ENCODE measurements around the gene SREBF2.

Gene SREBF2

DNA sequence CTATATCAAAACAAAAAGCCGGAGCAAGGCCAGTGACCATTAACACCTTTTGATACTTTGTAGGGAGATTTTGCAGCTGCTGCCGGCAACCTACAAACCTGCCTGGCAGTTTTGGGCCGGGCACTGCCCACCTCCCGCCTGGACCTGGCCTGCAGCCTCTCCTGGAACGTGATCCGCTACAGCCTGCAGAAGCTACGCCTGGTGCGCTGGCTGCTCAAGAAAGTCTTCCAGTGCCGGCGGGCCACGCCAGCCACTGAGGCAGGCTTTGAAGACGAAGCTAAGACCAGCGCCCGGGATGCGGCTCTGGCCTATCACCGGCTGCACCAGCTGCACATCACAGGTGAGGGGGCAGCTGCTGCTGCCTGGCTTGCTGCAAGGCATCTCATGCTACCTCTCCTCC, 47.7 kb downstream of the SREBF2 start:
- DNase-seq: no peak

DNA sequence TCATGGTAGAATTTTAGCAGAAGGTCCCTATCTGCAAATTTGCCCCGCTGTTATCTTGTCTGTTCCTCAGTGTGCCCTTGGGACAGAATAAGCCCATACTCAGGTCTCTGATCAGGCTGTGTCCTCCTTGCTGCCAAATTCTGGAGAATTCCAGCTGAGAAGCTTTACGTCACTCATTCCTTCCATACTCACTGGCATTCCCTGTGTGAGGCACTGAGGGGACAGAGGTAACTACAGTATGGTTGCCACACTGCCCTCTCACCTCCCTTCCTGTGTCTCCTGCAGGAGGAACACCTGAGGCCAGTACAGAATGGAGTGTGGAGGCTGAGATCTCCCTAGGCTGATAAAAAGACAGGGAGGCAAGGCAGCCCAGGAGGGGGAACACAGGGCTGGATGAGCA, 50.5 kb downstream of the SREBF2 start:
- no peak for DNase-seq

DNA sequence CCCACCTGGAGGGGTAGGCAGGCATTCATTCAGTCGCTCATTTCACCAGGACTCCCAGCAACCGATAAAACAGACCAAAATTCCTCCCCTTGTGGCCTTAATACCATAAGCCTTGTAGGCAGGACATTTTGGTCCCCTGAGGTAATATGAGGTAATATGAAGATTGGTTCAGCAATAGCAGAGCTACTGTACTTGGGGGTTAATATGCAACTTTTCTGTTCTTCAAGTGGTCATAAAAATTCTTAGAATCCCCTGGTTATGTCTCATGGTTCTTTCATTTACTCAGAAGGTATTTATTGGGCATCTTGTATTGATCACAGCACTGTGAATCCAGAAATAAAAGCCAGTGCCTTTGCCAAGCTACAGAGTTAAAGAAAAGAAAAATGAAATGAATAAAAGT, 52.2 kb downstream of the SREBF2 start:
- no peak for DNase-seq

DNA sequence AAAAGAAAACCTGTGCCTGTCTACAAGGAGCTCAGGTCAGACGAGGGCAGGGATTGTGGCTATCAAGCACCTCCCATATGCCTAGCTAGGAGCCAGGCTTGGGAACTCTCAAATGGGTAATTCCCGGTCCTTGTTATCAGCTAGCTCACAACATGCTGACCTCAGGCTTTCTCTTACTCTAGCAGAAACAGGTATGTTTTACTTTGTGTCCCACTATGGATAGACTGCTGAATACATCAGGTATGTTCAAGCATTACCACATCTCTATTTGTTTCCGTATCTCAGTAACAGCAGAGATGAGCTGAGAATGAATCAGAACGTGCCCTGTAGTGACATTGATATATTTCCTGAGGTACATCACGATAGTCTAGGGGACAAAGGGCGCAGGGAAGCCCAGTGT, 52.6 kb downstream of the SREBF2 start:
- no peak for DNase-seq

DNA sequence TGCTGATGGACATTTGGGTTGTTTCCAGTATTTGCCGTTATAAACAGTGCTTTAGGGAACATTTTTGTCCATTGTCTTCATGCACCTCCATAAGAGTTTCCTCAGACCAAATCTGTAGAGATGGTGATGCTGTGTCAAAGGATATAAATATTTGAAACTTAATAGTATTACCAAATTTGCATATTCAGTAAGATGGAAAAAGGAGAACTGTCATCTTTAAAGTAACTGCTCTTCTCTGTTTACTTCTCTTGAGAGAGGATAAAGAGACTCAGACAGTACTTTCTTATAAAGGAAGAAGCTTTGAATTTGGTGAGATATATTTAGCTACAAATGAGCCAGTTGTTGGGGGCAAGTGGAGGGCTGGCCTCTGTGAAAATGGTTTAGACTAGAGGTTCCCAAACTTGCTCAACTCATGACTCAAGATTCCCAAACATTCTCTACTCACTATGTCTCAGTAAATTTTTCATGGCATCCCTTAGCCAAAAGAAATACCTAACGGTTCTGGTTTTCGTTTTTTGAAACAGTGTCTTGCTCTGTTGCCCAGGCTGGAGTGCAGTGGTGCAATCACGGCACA, 55.8 kb downstream of the SREBF2 start:
- DNase-seq: no peak

DNA sequence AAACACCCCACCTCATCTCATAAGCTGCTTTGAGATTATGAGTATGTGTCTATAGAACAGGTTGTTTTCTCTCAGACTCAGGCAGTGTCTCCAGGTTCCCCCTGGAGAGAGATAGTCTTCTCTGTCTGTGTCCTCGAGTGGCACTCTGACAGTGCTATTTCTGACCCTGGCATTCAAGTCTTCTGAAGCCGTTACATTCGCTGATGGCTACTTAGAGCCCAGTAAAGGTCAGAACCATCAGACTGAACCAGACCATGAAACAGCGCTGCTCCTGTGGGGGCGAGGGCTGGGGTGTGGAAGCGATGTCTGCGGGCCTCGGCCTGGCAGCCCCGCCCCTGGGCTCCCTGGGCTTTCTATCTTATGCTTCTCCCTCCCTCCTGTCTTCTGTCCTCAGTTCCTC, 58.5 kb downstream of the SREBF2 start:
- DNase-seq: no peak

DNA sequence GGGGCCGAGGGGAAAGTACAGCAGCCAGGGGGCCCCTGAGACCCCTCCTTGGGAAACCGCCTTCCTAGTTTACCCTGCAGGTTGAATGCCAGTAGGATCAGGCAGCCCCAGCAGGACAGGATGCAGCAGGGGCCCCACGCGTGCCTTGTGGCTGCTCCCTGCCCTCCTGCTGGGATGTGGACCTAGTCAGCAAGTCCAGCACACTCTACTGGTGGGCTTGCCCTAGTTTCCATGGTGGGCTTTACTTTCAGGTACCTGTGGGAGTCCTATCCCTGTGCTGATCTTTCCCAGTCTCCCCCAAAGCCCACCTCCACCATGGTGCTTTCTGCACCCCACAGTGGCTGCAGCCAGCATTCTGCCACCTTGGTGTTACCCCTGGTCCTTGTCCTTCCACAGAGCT, 59.8 kb downstream of the SREBF2 start:
- no peak for DNase-seq

DNA sequence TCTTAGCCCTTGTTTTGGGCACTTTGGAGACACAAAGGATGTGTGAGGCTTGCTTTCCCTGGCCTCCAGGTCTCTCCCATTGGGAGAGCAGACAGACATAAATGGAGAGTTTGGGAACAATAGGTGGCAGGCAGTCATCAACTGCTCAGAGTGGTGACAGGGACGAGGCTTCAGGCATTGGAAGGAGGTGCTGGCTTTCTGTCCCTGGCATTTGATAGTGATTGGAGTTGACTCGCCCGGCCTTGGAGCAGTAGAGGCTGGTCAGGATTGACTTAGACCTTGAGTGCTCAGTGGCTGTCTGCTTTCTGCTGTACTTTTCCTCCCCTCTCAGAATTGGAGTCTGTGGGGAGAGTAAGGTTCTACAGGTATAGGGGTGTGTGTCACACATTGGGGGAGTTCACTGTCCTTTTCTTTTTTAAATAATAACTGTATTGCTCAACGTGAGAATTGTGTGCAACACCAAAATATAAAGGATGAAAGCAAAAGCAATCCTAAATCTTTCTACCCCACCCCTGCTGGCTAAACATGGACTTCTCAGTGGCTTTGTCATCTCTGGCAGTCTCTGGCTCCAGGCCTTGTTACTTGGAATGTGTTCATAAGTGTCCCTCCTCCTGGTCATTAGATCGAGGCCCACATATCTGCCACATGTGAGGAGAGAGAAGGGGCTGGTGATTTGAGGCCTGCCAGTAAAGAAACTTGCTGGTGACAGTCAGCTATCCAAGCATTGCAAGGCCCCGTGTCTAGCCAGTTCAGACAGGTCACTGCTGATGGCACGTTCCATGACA, 60.9 kb downstream of the SREBF2 start:
- no peak for DNase-seq

DNA sequence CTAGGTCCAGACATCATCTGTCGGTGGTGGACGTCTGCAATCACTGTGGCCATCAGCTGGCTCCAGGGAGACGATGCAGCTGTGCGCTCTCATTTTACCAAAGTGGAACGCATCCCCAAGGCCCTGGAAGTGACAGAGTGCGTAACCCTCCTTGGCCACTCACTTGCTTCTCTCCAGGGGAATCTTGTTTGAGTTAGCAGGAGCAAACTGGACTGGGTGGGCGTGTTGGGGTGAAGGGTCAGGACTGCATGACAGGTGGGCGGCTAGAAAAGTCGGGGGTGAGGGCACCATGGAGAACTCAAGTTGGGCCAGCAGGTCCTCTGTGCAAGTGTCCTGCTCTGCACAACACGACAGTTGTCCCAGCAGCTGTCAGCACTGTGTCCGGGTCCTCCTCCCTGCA, 65.7 kb downstream of the SREBF2 start:
- DNase-seq: no peak

DNA sequence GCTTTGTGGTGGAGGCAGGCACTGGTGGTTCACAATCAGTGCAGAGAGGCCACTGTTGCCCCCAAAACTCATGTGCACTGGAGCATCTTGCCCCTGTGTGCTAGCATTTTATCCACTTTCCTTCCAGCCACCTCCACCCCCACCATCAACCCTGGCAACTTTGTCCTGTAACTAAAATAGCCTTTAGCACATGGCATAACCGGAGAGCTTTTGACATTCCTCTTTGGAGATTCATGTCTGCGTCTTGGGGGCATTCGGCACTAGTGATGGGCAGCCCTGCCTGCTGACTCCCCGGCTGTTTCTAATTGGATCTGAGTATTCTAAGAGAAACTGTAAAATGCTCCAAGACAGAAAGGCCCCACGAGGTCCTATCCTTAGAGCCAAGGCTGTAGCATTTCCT, 66.2 kb downstream of the SREBF2 start:
- DNase-seq: no peak

DNA sequence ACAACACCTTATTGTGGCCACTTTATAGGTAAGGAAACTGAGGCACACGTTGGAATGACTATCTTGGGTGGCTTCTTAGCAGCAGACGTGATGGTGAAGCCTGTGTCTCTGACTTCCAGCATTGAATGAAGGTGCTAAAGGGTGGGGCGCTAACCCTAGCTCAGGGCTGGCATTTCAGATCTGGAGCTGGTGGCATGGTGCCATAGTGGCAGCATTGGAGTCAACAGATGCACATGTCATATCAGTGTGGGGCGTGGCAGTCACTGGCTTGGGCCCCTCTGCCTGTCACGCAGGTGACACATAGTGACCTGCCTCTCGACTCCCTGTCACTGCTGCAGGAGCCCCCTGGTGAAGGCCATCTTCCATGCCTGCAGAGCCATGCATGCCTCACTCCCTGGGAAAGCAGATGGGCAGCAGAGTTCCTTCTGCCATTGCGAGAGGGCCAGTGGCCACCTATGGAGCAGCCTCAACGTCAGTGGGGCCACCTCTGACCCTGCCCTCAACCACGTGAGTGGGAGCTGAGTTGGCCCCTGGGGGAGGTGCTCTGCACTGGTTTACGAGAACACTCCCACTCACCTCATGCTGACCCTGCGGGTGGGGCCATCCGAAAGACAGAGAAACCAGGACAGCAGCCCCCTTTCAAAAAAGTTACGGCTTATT, 67.2 kb downstream of the SREBF2 start:
- DNase-seq: no peak

DNA sequence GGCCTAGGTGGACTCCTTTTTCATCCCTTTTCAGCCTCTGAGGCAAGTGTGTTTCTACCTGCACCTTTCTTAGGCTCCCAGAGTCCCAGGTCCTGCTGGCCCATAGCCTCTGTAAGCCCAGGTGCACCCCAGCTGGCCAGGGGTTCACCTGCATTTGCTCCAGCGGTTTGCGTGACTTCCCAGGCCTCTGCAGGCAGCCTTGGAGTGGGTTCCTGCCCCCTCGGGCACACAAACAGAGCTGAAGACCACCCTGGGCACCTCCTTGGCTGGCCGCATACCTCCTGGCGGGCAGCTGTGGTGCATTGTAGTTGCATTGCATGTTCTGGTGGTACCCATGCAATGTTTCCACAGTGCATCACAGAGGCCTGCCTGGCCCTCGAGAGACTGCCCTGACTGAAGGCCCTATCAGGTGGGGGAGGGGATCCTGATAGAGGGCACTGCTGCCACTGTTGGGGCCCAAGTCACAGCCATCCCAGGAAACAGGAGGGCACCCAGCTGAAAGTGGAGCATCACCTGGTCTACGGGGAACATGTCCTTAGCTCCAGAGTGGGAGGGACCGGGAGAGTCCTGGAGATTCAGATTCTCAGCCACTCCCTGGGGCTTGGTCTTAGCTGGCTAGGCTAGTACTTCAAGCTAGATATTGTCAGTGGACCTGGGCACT, 67.9 kb downstream of the SREBF2 start:
- no peak for DNase-seq

DNA sequence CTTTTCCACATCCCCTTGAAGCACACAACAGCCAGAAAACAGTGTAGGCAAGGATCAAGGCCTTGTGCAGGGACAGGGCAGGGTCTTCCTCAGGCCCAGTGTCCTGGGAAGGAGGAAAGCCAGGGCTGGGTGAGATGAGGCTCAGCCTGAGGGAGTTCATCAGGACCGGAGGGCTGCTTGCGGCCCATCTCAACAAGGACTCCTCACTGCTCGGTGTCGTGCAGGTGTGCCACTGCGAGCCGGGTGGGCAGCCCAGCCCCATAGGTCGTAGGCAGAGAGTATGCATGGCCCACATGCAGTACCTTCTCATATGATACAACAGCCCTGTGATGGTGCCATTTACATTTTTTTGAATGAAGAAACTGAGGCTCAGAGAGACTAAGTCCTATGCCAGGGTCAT, 69.1 kb downstream of the SREBF2 start:
- no peak for DNase-seq

DNA sequence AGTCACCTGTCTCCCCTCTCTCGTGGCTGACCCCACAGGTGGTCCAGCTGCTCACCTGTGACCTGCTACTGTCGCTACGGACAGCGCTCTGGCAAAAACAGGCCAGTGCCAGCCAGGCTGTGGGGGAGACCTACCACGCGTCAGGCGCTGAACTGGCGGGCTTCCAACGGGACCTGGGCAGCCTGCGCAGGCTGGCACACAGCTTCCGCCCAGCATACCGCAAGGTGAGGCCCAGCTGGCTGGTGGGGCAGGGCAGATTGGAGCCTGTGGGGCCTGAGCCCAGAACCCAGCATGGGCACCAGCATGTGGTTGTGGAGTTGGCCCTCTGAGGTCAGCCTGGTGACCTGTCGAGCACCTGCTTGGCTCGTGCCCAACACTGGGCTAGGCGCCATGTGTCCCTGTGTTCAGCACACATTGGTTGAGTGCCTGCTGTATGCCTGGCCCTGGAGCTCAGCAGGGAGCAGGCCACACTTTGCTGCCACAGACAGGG, 70.1 kb downstream of the SREBF2 start:
- no peak for DNase-seq

DNA sequence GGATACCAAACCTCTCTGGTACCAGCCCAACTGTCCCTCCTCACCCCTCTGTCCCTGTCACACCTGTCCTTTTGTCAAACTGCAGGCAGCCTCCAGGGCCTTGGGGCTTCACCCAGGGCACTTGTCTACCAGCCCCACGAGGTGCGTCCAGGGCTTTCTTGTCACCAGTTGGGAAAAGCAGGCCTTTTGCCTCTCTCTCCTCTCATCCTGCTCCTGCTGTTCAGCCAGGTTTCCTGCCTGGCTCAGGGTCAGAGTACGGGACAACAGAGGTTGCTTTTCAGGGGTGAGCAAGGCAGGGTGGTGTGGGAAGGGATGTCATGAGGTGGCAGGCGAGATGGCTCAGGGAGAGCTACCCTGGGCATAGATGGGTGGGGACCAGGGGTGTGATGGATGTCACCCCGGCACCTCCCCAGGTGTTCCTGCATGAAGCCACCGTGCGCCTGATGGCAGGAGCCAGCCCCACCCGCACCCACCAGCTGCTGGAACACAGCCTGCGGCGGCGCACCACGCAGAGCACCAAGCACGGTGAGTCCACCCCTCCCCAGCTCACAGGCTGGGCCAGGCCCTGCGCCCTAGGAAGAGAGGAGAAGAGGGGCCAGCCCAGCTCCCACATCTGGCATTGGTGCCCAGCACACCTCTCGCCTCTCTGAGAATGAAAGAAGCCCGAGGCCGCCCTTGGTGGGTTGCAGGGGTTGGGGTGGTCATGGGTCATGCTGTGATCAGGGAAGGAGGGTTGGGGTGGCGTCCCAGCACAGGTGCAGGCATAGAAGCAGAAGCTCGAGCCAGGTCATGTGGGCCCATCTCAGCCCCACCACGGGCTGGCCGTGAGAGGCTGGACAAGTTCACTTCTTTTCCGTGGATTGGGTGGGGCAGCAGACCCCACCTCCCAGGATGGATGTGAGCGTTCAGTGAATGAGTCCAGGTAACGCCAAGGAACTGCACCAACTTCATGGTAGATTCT, 71.8 kb downstream of the SREBF2 start:
- no peak for DNase-seq

DNA sequence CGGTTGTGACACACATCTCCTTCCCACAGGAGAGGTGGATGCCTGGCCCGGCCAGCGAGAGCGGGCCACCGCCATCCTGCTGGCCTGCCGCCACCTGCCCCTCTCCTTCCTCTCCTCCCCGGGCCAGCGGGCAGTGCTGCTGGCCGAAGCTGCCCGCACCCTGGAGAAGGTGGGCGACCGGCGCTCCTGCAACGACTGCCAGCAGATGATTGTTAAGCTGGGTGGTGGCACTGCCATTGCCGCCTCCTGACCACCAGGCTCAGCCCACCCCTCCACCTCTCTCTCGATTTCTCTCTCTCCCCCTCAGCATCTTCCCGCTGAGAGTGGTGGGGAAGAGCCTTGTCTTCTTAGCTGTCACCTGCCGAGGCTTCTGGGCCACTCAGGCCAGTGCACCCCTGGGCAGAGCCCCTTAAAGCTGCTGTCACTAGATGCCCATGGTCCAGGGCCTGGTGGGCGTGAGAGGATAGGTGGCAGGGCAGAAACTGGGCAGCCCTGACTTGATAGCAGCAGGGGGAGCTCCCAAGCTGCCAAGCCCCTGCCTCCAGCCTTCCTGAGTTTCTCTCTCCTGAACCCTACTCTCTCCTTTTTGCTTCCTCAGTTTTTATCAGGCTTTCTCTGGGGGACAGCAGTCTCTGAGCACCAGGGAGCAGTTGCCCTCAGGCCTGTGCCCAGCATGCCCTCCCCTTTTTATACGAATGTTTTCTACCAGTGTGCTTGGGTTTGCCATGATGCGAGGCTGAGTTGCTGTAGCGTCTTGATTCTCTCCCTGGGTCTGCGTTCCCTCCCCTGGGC, 72.7 kb downstream of the SREBF2 start:
- no peak for DNase-seq

DNA sequence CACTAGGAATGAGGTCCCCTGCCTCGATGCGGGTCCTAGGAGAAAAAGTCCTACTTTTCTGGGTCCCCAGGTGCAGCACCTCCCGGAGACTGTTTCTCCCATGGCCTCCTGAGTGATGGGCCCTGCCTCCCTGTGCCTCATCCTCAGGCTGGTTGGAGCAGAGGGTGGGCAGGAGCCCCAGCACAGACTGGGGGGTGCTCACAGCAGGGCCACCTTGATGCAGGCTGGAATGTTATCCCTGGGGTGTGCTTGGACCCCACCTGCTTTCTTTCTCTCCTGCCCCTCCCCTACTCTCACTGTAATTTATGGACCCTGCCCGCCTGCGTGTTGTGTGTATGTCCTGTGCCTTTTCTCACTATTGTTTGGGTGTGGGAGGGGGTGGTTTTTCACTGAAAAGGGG, 73.9 kb downstream of the SREBF2 start:
- DNase-seq: no peak

DNA sequence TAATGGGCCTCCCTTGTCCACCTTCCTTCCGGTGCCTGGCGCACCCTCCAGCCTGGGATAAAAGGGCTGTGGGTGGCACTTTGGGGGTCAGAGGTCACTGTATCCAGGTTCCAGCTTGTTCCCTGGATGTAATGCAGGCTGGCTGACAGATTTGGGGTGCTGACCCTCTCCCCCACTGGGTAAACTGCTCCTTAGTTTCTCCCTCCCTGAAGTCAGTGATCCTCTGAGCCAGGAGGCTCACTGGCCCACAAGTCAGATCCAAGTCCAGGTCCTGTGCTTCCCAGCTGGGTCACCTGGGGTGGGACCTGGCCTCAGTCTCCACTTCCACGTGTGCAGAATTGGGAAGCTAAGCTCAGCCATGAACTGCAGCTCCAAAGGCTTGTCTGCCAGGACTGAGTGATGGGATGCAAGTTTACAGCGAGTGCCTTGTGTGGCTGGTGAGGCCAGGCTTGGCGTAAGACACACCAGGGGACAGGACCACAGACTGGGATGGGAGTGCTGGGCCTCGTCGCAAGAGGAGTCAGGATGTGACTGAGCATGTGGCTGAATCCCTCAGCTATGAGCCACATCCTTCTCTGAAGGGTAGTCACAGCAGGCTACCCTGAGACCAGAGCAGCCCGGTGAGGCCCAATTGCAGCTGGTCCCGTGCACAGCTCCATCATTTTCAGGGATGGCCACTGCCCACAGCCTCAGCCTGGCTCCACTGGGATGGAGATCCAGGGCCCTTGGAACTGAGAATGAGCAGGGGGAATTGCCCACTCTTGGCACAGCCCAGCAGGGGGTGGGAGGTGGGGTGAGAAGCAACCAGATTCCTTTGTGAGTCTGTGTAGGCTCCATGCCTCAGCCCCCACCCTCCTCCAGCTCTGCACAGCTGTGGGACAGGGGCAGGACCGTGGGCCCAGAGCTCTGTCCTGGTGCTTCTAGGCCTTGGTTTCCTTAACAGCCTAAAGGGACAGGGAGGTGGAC, 74.8 kb downstream of the SREBF2 start:
- DNase-seq: no peak

DNA sequence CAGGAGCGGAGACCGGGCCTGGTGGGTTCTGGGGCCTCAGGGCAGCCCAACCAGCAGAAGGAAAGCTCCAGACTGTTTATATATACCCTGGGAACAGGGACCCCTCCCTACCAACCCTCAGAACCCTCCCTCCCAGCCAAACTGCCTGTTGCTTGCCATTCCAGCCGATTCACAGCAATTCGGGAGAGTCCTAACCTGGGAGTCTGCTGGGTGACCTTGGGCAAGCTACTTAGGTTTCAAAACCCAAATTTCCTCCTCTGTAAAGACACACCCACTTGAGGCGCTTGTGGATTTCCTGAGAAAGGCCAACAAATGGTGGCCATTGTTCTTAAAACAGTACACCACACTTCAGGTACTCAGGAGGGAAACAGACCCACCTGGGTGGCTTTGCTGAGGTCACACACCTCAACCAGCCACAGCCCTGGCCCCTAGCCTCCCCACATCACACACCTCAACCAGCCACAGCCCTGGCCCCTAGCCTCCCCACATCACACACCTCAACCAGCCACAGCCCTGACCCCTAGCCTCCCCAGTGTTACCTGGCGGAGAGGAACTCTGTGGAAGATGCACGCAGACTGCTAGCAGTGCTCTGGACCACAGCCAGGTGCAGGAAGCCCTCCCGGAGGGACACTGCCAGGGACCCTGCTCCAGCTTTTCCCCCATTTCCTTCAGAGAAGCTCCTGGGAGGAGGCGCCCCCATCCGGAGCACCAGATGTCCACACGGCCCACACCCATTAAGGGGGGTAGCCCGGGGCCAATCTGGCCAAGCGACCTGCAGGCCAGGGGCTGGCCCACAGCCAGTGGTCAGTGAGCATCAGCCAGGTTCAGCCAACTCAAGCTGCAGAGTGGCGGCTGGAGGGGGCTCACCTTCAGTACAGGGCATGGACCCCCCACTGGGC, 75.8 kb downstream of the SREBF2 start:
- DNase-seq: no peak
